HepG2 (cell line): ENCODE results near the gene SLC6A4. TPM values are rescaled to one million over a fixed set of nuclear protein-coding genes. Genes with fewer than 3 reads are reported as not detected.

Experiments used
- ATF7-NPFF ChIP-seq: sonication (generic); formaldehyde crosslinking; IDR thresholded peaks from 2 replicates; pipeline ENCODE4 v1.8.1; 2023; ENCODE audit warnings: mild to moderate bottlenecking, low read depth, missing genetic modification reagents, moderate library complexity
- CEBPG ChIP-seq: IDR thresholded peaks from 2 replicates; pipeline ENCODE4 v1.6.1; 2016
- GATA4 ChIP-seq: sonication (generic); IDR thresholded peaks from 2 replicates; pipeline ENCODE4 v1.6.1; 2016; ENCODE audit warnings: antibody characterized with exemption, low read depth, borderline replicate concordance
- HDAC2 ChIP-seq: sonication (generic); formaldehyde crosslinking; IDR thresholded peaks from 2 replicates; pipeline ENCODE4 v1.4.0; 2020; ENCODE audit warnings: missing genetic modification reagents
- MXI1 ChIP-seq: IDR thresholded peaks from 3 replicates; pipeline ENCODE4 v1.6.1; 2012; ENCODE audit warnings: low read depth, low read length, inconsistent platforms, borderline replicate concordance
- NAIF1 ChIP-seq: sonication (generic); formaldehyde crosslinking; IDR thresholded peaks from 2 replicates; pipeline ENCODE4 v1.5.0; 2020; ENCODE audit warnings: mild to moderate bottlenecking, missing genetic modification reagents, borderline replicate concordance
- PRPF4 ChIP-seq: fragments of 200-400 bp; formaldehyde crosslinking; IDR thresholded peaks from 2 replicates; pipeline ENCODE4 v1.6.1; 2016; ENCODE audit warnings: low read length, low read depth; ENCODE audit not compliant: poor library complexity, severe bottlenecking
- SMARCC2 ChIP-seq: fragments of 450-650 bp; IDR thresholded peaks from 2 replicates; pipeline ENCODE4 v1.6.1; 2017; ENCODE audit warnings: antibody characterized with exemption, mild to moderate bottlenecking
- ZNF205 ChIP-seq: IDR thresholded peaks from 2 replicates; pipeline ENCODE4 v1.6.1; 2018; ENCODE audit warnings: missing biosample characterization, missing genetic modification reagents
- ZNF354B ChIP-seq: sonication (generic); formaldehyde crosslinking; IDR thresholded peaks from 2 replicates; pipeline ENCODE4 v1.8.0; 2022; ENCODE audit warnings: mild to moderate bottlenecking, missing genetic modification reagents
- ZNF496 ChIP-seq: sonication (generic); formaldehyde crosslinking; IDR thresholded peaks from 2 replicates; pipeline ENCODE4 v1.8.1; 2023; ENCODE audit warnings: mild to moderate bottlenecking, moderate library complexity, missing genetic modification reagents; ENCODE audit not compliant: insufficient replicate concordance
- polyA plus RNA-seq, 8 experiments: library from polyadenylated mRNA; depleted of rRNA in 3 of 8; stranded (reverse) in 7 of 8; unstranded in 1 of 8; fragments of >200 nt; fragmentation: Illumina TruSeq in 4 of 8; extraction: Trizol in 4 of 8; gene quantifications; 2 replicates each; pipeline versions ENCODE4 v1.2.1 to v1.2.3, GENCODE V29; 2011 to 2016; ENCODE audit warnings: low read depth in 4 of 8, missing spikeins in 1 of 8, mixed read lengths in 1 of 8; ENCODE audit not compliant: insufficient read depth in 1 of 8
- total RNA-seq, 5 experiments: library from RNA; depleted of rRNA; stranded (reverse); fragments of >200 nt; fragmentation: Illumina TruSeq; extraction: Trizol; gene quantifications; 2 replicates each; pipeline ENCODE4 v1.2.3, GENCODE V29; 2016; ENCODE audit warnings: low read depth in 1 of 5
- TF ChIP-seq, protein P1 (sequence below): sonication (generic); formaldehyde crosslinking; IDR thresholded peaks from 2 replicates; pipeline ENCODE4 v1.4.0; 2020; ENCODE audit warnings: missing genetic modification reagents, mild to moderate bottlenecking, borderline replicate concordance
- TF ChIP-seq, protein P2 (sequence below), 2 experiments: fragments of 450-650 bp in 1 of 2; sonication (generic) in 1 of 2; formaldehyde crosslinking in 1 of 2; IDR thresholded peaks; 2 replicates each; pipeline versions ENCODE4 v1.6.1 to v1.8.0; 2016 to 2022; ENCODE audit warnings: antibody characterized with exemption in 1 of 2, mild to moderate bottlenecking in 1 of 2, missing genetic modification reagents in 1 of 2
- TF ChIP-seq, protein P3 (sequence below): IDR thresholded peaks from 2 replicates; pipeline ENCODE4 v1.6.1; 2016; ENCODE audit warnings: mild to moderate bottlenecking
- TF ChIP-seq, protein P4 (sequence below): sonication (generic); formaldehyde crosslinking; conservative IDR thresholded peaks from 2 replicates; pipeline ENCODE4 v1.4.0; 2020; ENCODE audit warnings: mild to moderate bottlenecking, missing genetic modification reagents, moderate library complexity

Gene SLC6A4
- total and polyA plus RNA-seq, 2 of the 13 experiments (the other 11 are each of a cell fraction or from before 2014, with no cell fraction given), result 7.6 to 20.3 TPM

DNA sequence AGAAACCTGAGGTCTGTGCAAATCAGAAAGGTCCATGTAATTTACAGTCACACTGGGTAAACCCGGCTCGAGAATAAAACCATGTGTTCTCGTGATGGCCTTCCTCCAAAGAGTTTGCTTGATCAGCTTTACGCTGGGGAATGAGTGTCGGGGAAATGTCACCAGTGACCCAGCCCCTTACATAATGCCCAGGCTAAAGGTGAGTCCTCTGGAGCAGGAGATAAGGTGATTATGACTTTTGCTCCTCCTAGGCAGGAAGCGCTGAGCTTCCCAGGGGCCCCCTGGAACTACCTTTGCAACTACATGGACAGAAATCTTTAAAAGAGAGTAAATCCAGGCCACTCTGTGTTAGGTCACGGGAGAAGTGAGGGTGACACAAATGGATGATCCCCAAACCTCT lies 15.7 kb downstream of the SLC6A4 start (continued):
- no peak for TF ChIP-seq GATA4
- TF ChIP-seq, protein P1, sequence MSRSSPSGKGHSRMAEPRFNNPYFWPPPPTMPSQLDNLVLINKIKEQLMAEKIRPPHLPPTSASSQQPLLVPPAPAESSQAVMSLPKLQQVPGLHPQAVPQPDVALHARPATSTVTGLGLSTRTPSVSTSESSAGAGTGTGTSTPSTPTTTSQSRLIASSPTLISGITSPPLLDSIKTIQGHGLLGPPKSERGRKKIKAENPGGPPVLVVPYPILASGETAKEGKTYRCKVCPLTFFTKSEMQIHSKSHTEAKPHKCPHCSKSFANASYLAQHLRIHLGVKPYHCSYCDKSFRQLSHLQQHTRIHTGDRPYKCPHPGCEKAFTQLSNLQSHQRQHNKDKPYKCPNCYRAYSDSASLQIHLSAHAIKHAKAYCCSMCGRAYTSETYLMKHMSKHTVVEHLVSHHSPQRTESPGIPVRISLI (CRISPR knock-in tag), result no peak
- TF ChIP-seq, protein P2, sequence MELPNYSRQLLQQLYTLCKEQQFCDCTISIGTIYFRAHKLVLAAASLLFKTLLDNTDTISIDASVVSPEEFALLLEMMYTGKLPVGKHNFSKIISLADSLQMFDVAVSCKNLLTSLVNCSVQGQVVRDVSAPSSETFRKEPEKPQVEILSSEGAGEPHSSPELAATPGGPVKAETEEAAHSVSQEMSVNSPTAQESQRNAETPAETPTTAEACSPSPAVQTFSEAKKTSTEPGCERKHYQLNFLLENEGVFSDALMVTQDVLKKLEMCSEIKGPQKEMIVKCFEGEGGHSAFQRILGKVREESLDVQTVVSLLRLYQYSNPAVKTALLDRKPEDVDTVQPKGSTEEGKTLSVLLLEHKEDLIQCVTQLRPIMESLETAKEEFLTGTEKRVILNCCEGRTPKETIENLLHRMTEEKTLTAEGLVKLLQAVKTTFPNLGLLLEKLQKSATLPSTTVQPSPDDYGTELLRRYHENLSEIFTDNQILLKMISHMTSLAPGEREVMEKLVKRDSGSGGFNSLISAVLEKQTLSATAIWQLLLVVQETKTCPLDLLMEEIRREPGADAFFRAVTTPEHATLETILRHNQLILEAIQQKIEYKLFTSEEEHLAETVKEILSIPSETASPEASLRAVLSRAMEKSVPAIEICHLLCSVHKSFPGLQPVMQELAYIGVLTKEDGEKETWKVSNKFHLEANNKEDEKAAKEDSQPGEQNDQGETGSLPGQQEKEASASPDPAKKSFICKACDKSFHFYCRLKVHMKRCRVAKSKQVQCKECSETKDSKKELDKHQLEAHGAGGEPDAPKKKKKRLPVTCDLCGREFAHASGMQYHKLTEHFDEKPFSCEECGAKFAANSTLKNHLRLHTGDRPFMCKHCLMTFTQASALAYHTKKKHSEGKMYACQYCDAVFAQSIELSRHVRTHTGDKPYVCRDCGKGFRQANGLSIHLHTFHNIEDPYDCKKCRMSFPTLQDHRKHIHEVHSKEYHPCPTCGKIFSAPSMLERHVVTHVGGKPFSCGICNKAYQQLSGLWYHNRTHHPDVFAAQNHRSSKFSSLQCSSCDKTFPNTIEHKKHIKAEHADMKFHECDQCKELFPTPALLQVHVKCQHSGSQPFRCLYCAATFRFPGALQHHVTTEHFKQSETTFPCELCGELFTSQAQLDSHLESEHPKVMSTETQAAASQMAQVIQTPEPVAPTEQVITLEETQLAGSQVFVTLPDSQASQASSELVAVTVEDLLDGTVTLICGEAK (IDR thresholded peaks at IDR 0.05), result no peak
- TF ChIP-seq, protein P2 (CRISPR knock-in tag; IDR thresholded peaks at IDR 0.05), result no peak
- TF ChIP-seq, protein P3, sequence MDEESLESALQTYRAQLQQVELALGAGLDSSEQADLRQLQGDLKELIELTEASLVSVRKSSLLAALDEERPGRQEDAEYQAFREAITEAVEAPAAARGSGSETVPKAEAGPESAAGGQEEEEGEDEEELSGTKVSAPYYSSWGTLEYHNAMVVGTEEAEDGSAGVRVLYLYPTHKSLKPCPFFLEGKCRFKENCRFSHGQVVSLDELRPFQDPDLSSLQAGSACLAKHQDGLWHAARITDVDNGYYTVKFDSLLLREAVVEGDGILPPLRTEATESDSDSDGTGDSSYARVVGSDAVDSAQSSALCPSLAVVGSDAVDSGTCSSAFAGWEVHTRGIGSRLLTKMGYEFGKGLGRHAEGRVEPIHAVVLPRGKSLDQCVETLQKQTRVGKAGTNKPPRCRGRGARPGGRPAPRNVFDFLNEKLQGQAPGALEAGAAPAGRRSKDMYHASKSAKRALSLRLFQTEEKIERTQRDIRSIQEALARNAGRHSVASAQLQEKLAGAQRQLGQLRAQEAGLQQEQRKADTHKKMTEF (CRISPR knock-in tag), result no peak
- TF ChIP-seq, protein P4, sequence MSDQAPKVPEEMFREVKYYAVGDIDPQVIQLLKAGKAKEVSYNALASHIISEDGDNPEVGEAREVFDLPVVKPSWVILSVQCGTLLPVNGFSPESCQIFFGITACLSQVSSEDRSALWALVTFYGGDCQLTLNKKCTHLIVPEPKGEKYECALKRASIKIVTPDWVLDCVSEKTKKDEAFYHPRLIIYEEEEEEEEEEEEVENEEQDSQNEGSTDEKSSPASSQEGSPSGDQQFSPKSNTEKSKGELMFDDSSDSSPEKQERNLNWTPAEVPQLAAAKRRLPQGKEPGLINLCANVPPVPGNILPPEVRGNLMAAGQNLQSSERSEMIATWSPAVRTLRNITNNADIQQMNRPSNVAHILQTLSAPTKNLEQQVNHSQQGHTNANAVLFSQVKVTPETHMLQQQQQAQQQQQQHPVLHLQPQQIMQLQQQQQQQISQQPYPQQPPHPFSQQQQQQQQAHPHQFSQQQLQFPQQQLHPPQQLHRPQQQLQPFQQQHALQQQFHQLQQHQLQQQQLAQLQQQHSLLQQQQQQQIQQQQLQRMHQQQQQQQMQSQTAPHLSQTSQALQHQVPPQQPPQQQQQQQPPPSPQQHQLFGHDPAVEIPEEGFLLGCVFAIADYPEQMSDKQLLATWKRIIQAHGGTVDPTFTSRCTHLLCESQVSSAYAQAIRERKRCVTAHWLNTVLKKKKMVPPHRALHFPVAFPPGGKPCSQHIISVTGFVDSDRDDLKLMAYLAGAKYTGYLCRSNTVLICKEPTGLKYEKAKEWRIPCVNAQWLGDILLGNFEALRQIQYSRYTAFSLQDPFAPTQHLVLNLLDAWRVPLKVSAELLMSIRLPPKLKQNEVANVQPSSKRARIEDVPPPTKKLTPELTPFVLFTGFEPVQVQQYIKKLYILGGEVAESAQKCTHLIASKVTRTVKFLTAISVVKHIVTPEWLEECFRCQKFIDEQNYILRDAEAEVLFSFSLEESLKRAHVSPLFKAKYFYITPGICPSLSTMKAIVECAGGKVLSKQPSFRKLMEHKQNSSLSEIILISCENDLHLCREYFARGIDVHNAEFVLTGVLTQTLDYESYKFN (CRISPR knock-in tag), result peak; percentile 82
- TF ChIP-seq SMARCC2, result no peak
- TF ChIP-seq ATF7-NPFF (CRISPR knock-in tag), result no peak
- no peak for TF ChIP-seq PRPF4
- no peak for TF ChIP-seq ZNF354B
- no peak for TF ChIP-seq ZNF496 (CRISPR knock-in tag)
- TF ChIP-seq HDAC2 (CRISPR knock-in tag), result peak; percentile 43; the same call in 1 of the 2 replicates
- TF ChIP-seq ZNF205 (CRISPR knock-in tag), result 0 out of 2 replicates have a peak, but pooled peaks have one; percentile 65
- TF ChIP-seq NAIF1 (CRISPR knock-in tag), result no peak
- peak; percentile 34; the same call in 1 of the 2 replicates for TF ChIP-seq CEBPG (CRISPR knock-in tag)
- TF ChIP-seq MXI1, result no peak
